Activated CD4-positive, alpha-beta T cell treated with anti-CD3 and anti-CD28 coated beads for 36 hours (primary cell): ENCODE results near the gene SMARCB1. TPM values are rescaled to one million over a fixed set of nuclear protein-coding genes. Genes with fewer than 3 reads are reported as not detected.
A peak's percentile ranks its signal among the peaks of the same experiment; 100 is the strongest.

Experiments used
- ATAC-seq: fragments of 200-7000 bp; cut with Tn5 transposase; one replicate; pipeline ENCODE4 v1.10.0; 2021; ENCODE audit warnings: mild to moderate bottlenecking, moderate library complexity
- CTCF ChIA-PET: fragments of 350-600 bp; sonication (Branson Sonifier 250); formaldehyde crosslinking; loops from one replicate; lab custom pipeline; 2021; ENCODE audit warnings: antibody characterized with exemption; lab: Charles Lee
- POLR2A ChIA-PET: fragments of 350-600 bp; sonication (Branson Sonifier 250); formaldehyde crosslinking; loops from one replicate; lab custom pipeline; 2021; ENCODE audit warnings: antibody characterized with exemption, inconsistent platforms; lab: Charles Lee
- DNase-seq: peaks from one replicate; pipeline ENCODE4 v3.0.0-alpha.2; 2020
- H3K27ac Mint-ChIP-seq: one replicate; pipeline ENCODE4 v1.8.0; 2021; ENCODE audit warnings: mixed read lengths
- H3K27me3 Mint-ChIP-seq: one replicate; pipeline ENCODE4 v1.8.0; 2021; ENCODE audit warnings: mixed read lengths
- H3K36me3 Mint-ChIP-seq: one replicate; pipeline ENCODE4 v1.8.0; 2021; ENCODE audit warnings: low read depth, mixed read lengths
- H3K4me1 Mint-ChIP-seq: one replicate; pipeline ENCODE4 v1.8.0; 2021; ENCODE audit warnings: mixed read lengths
- H3K4me3 Mint-ChIP-seq: one replicate; pipeline ENCODE4 v1.8.0; 2021; ENCODE audit warnings: mild to moderate bottlenecking, moderate library complexity, mixed read lengths
- H3K9me3 Mint-ChIP-seq: one replicate; pipeline ENCODE4 v1.8.0; 2021; ENCODE audit warnings: low read depth, mixed read lengths
- intact Hi-C, 2 experiments: fragments of 100-400 bp; cut with DNase I in 1 of 2; cut with micrococcal nuclease in 1 of 2; formaldehyde crosslinking; loops; one replicate each; pipeline versions ENCODE4 v1.14.2 to v1.15.1; 2022 to 2024; cut with DNase I, micrococcal nuclease
- total RNA-seq, 2 experiments: library from RNA; stranded (reverse); gene quantifications; one replicate each; pipeline ENCODE4 v1.2.3, GENCODE V29; 2021

The SMARCB1 gene
- total RNA-seq, 2 experiments from 2014 or later = 78.2 to 95.2 TPM

DNA sequence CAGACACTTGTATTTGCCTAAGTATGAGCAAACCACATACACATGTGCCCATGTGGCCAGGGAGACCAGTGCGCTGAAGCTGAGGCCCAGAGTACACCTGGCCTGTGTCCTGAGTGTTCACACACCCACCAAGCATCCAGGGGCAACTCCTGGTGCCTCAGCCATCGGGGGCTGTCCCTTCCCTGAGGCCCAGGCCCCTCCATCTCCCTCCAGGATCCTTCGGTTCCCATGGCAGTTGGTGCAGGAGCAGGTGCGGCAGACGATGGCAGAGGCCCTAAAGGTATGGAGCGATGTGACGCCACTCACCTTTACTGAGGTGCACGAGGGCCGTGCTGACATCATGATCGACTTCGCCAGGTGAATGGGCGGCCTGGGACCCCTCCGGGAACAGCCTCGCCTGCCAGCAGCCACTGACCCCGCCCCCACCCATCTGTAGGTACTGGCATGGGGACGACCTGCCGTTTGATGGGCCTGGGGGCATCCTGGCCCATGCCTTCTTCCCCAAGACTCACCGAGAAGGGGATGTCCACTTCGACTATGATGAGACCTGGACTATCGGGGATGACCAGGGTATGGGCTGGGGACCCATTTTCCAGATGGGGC lies 6.5 kb upstream of the SMARCB1 start:
- Mint-ChIP-seq H3K36me3 (no peaks in the 10 kb centered on the region), H3K9me3 (no peaks in the 10 kb centered on the region), H3K27ac (no peak overlapping the region), H3K4me3 (no peak overlapping the region), H3K4me1 (peaks cover 3% of the 10 kb centered on the region), H3K27me3 (no peaks in the 10 kb centered on the region)
- DNase-seq (no peak), ATAC-seq (no peak)
- intact Hi-C loops = no loop called here
- ChIA-PET CTCF (no interaction called here), POLR2A (no interaction called here)

- no peaks in the 10 kb centered on the region for H3K9me3 Mint-ChIP-seq
- ChIA-PET CTCF (no interaction called here), POLR2A (no interaction called here)
- H3K4me3 Mint-ChIP-seq = no peak overlapping the region
- DNase-seq (no peak), ATAC-seq (no peak)
- H3K27me3 Mint-ChIP-seq = no peaks in the 10 kb centered on the region
- peaks cover 6% of the 10 kb centered on the region for H3K4me1 Mint-ChIP-seq
- no peaks in the 10 kb centered on the region for H3K36me3 Mint-ChIP-seq
- intact Hi-C loops = no loop called here
- H3K27ac Mint-ChIP-seq = no peak overlapping the region
These were observed 5.7 kb upstream of the SMARCB1 start for GRCh38 chr22:23781065-23781464.

DNA sequence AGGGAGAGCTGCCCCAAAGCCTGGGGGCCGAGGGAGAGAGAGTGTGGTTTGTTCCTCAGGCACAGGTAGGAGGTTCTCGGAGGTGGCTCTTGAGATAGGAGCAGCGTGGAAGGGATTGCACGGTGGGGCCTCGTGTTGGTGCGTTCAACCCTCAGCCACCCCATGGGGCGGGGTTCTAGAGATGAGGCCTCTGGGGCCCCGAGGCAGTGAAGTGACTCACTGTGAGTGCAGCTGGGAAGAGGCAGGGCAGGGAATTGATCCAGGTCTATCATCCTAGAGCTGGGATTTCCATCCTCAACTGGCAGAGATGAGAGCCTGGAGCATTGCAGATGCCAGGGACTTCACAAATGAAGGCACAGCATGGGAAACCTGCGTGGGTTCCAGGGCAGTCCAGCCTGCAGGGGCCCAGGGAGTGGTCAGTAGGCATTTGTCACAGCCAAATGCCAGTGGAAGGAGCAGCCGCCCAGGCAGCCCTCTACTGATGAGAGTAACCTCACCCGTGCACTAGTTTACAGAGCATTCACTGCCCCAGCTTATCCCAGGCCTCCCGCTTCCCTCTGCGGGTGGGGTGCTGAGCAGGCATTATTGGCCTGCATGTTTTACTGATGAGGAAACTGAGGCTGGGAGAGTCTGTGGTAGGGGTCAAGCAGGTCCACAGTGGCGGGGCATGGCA lies 5.1 kb upstream of the SMARCB1 start:
- ATAC-seq (no peak), DNase-seq (no peak)
- Mint-ChIP-seq H3K27ac (no peak overlapping the region), H3K36me3 (no peaks in the 10 kb centered on the region), H3K4me3 (no peak overlapping the region), H3K9me3 (no peaks in the 10 kb centered on the region), H3K4me1 (peaks cover 11% of the 10 kb centered on the region), H3K27me3 (no peaks in the 10 kb centered on the region)
- ChIA-PET CTCF (no interaction called here), POLR2A (no interaction called here)
- intact Hi-C loops = no loop called here

GRCh38 chr22:23782252-23782651 lies 4.5 kb upstream of the SMARCB1 start:
- intact Hi-C loops = no loop called here
- H3K36me3 Mint-ChIP-seq = no peaks in the 10 kb centered on the region
- ChIA-PET CTCF (no interaction called here), POLR2A (no interaction called here)
- no peak for DNase-seq
- H3K4me1 Mint-ChIP-seq = peaks cover 11% of the 10 kb centered on the region
- no peak for ATAC-seq
- H3K9me3 Mint-ChIP-seq = no peaks in the 10 kb centered on the region
- H3K27me3 Mint-ChIP-seq = no peaks in the 10 kb centered on the region
- no peak overlapping the region for H3K27ac Mint-ChIP-seq
- H3K4me3 Mint-ChIP-seq = no peak overlapping the region

DNA sequence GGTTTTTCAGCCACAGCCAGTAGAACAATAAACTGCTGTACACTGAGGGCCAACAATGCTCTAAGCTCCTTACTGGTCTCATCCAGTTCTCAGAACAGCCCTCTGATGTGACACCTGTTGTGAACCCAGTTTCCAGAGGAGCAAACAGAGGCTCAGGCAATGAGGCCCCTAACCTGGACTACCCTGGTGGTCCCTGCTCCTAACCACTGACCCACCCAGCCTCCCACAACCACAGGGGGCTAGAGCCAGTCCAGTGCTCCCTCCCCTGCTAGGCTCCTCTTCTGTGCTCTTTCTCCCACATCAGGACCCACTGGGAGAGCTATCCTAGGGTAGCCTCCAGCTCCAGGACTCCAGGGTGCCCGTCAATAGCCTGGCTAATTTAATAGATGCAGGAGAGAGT lies 4.1 kb upstream of the SMARCB1 start:
- H3K4me3 Mint-ChIP-seq = no peak overlapping the region
- intact Hi-C loops = no loop called here
- ChIA-PET POLR2A (no interaction called here), CTCF (no interaction called here)
- H3K36me3 Mint-ChIP-seq = no peaks in the 10 kb centered on the region
- ATAC-seq = no peak
- no peaks in the 10 kb centered on the region for H3K9me3 Mint-ChIP-seq
- no peak overlapping the region for H3K27ac Mint-ChIP-seq
- peaks cover 13% of the 10 kb centered on the region for H3K4me1 Mint-ChIP-seq
- no peak for DNase-seq
- no peaks in the 10 kb centered on the region for H3K27me3 Mint-ChIP-seq

DNA sequence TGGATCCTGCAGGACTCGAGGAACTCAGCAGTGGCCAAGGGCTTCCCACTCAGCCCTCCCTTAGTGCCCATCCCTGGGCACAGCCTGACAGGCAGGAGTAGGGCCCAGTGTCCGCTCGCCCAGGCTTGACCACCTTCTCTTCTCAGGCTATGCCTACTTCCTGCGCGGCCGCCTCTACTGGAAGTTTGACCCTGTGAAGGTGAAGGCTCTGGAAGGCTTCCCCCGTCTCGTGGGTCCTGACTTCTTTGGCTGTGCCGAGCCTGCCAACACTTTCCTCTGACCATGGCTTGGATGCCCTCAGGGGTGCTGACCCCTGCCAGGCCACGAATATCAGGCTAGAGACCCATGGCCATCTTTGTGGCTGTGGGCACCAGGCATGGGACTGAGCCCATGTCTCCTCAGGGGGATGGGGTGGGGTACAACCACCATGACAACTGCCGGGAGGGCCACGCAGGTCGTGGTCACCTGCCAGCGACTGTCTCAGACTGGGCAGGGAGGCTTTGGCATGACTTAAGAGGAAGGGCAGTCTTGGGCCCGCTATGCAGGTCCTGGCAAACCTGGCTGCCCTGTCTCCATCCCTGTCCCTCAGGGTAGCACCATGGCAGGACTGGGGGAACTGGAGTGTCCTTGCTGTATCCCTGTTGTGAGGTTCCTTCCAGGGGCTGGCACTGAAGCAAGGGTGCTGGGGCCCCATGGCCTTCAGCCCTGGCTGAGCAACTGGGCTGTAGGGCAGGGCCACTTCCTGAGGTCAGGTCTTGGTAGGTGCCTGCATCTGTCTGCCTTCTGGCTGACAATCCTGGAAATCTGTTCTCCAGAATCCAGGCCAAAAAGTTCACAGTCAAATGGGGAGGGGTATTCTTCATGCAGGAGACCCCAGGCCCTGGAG lies 3.3 kb upstream of the SMARCB1 start:
- DNase-seq (no peak), ATAC-seq (no peak)
- intact Hi-C loops = no loop called here
- no peak overlapping the region for H3K27ac Mint-ChIP-seq
- H3K4me1 Mint-ChIP-seq = peaks cover 20% of the 10 kb centered on the region
- ChIA-PET POLR2A (no interaction called here), CTCF (no interaction called here)
- H3K4me3 Mint-ChIP-seq = no peak overlapping the region
- H3K36me3 Mint-ChIP-seq = peaks cover 2% of the 10 kb centered on the region
- no peaks in the 10 kb centered on the region for H3K9me3 Mint-ChIP-seq
- H3K27me3 Mint-ChIP-seq = no peaks in the 10 kb centered on the region

DNA sequence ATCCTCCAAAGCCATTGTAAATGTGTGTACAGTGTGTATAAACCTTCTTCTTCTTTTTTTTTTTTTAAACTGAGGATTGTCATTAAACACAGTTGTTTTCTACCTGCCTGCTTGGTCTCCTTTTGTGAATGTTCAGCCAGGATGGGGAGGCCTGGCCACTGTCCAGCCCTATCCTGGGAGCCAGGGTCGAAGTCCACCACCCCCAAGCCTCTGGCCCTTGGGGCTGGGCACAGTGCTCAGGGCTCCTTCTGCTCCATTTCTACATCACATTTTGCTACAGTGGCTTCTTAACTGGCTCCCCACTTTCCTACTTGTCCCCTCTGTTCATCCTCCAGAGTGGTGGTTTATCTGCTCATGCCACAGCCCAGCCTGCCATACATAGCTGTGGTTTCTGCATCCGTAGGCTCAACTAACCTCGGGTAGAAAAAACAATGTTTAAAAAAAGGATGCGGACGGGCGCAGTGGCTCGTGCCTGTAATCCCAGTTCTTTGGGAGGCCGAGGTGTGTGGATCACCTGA lies 2.5 kb upstream of the SMARCB1 start:
- DNase-seq (no peak), ATAC-seq (no peak)
- Mint-ChIP-seq H3K9me3 (no peaks in the 10 kb centered on the region), H3K4me1 (peaks cover 22% of the 10 kb centered on the region), H3K36me3 (peaks cover 4% of the 10 kb centered on the region), H3K27ac (no peak overlapping the region), H3K27me3 (no peaks in the 10 kb centered on the region), H3K4me3 (no peak overlapping the region)
- POLR2A ChIA-PET = no interaction called here
- CTCF ChIA-PET = interaction anchor here (0.6 kb wide), 1 partner anchor 8 kb away, joined by 3 read pairs; no protein-coding TSS in a partner anchor
- intact Hi-C loops = no loop called here

GRCh38 chr22:23786261-23786710 lies 480 bp upstream of the SMARCB1 start:
- H3K27me3 Mint-ChIP-seq = no peaks in the 10 kb centered on the region
- H3K4me1 Mint-ChIP-seq = peaks cover 30% of the 10 kb centered on the region
- intact Hi-C loops = loop anchor here (1.0 to 5.0 kb wide), 4 partner anchors 35 to 769 kb away; partner anchors contain the start of genes DERL3 (in 1 of the 2), GUCD1 (in 1 of the 2), MIF (in 1 of the 2) and SNRPD3 (in 1 of the 2)
- H3K4me3 Mint-ChIP-seq = peak overlapping the region; percentile 84
- peak overlapping the region; percentile 94 for H3K27ac Mint-ChIP-seq
- DNase-seq (peak; percentile 31), ATAC-seq (peak; percentile 8)
- POLR2A ChIA-PET = interaction anchor here (0.7 to 1.5 kb wide), 5 partner anchors 12 to 108 kb away, joined by 3 to 5 read pairs (median 4); partner anchors contain the start of genes MIF, MMP11 and SLC2A11
- peaks cover 7% of the 10 kb centered on the region for H3K36me3 Mint-ChIP-seq
- CTCF ChIA-PET = interaction anchor here (1.0 to 1.9 kb wide), 3 partner anchors 11 to 31 kb away, joined by 3 to 8 read pairs (median 5); no protein-coding TSS in a partner anchor
- H3K9me3 Mint-ChIP-seq = no peaks in the 10 kb centered on the region

DNA sequence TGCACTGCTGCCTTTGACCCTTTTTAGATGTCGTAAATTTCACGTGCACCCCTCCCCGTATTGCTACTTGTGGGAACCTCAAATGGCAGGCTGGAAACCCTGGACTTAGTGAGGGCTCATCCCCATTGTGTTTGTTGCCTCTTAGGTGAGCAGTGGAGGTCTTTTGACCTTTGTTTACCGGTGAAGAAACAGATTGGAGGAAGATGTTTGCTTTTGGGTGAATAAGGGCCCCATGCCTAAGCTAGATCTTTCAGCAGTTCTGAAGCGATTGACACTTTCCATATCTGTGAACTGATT lies 782 bp downstream of the SMARCB1 start:
- Mint-ChIP-seq H3K4me3 (peak overlapping the region; percentile 84), H3K4me1 (peaks cover 30% of the 10 kb centered on the region), H3K9me3 (no peaks in the 10 kb centered on the region), H3K36me3 (peaks cover 10% of the 10 kb centered on the region), H3K27ac (peak overlapping the region; percentile 86), H3K27me3 (no peaks in the 10 kb centered on the region)
- ChIA-PET POLR2A (interaction anchor here (1.3 kb wide), 1 partner anchor 107 kb away, joined by 4 read pairs; the partner anchor contains the start of gene MIF), CTCF (interaction anchor here (1.9 kb wide), 1 partner anchor 13 kb away, joined by 8 read pairs; no protein-coding TSS in a partner anchor)
- DNase-seq = no peak
- intact Hi-C loops = loop anchor here (1.0 to 5.0 kb wide), 12 partner anchors 15 to 767 kb away; partner anchors contain the start of genes DERL3 (in 2 of the 2), MIF (in 2 of the 2), CABIN1 (in 1 of the 2) and CHCHD10 (in 1 of the 2)
- ATAC-seq = peak; percentile 41

GRCh38 chr22:23787910-23788309 lies 1.1 kb downstream of the SMARCB1 start:
- no peak for ATAC-seq
- Mint-ChIP-seq H3K27ac (peak overlapping the region; percentile 86), H3K4me3 (peak overlapping the region; percentile 84), H3K4me1 (peaks cover 30% of the 10 kb centered on the region), H3K27me3 (no peaks in the 10 kb centered on the region), H3K9me3 (no peaks in the 10 kb centered on the region), H3K36me3 (peaks cover 10% of the 10 kb centered on the region)
- intact Hi-C loops = loop anchor here (1.0 to 5.0 kb wide), 12 partner anchors 16 to 767 kb away; partner anchors contain the start of genes DERL3 (in 2 of the 2), MIF (in 2 of the 2), CABIN1 (in 1 of the 2) and CHCHD10 (in 1 of the 2)
- POLR2A ChIA-PET = no interaction called here
- no peak for DNase-seq
- CTCF ChIA-PET = no interaction called here

- intact Hi-C loops = loop anchor here in 1 of 2 experiments (5.0 kb wide), 1 partner anchor 103 kb away; the partner anchor contains the start of gene MIF
- no peak overlapping the region for H3K27ac Mint-ChIP-seq
- H3K4me3 Mint-ChIP-seq = no peak overlapping the region
- no peak for ATAC-seq
- H3K36me3 Mint-ChIP-seq = peaks cover 15% of the 10 kb centered on the region
- H3K9me3 Mint-ChIP-seq = no peaks in the 10 kb centered on the region
- peaks cover 30% of the 10 kb centered on the region for H3K4me1 Mint-ChIP-seq
- DNase-seq = no peak
- ChIA-PET POLR2A (no interaction called here), CTCF (interaction anchor here (1.6 kb wide), 1 partner anchor 20 kb away, joined by 3 read pairs; no protein-coding TSS in a partner anchor)
- no peaks in the 10 kb centered on the region for H3K27me3 Mint-ChIP-seq
These were observed 2.4 kb downstream of the SMARCB1 start for GRCh38 chr22:23789121-23789520.
